Panc1 (cell line): ENCODE measurements around the gene UTS2R.

ENCODE experiments used
- POLR2AphosphoS5 ChIP-seq: IDR thresholded peaks from 2 replicates; pipeline ENCODE4 v1.6.1; 2012; ENCODE audit warnings: mild to moderate bottlenecking, low read depth, low read length, moderate library complexity
- SIN3A ChIP-seq: IDR thresholded peaks from 2 replicates; pipeline ENCODE4 v1.6.1; 2012; ENCODE audit warnings: low read depth, mild to moderate bottlenecking, low read length, moderate library complexity, borderline replicate concordance; ENCODE audit not compliant: insufficient read depth
- TCF7L2 ChIP-seq: IDR thresholded peaks from 2 replicates; pipeline ENCODE4 v1.6.1; 2011; ENCODE audit warnings: mild to moderate bottlenecking, low read depth, low read length, inconsistent platforms
- TF ChIP-seq, protein P1 (sequence below), 2 experiments: IDR thresholded peaks; 2 replicates each; pipeline ENCODE4 v1.6.1; 2011 to 2012; ENCODE audit warnings: low read depth in 2 of 2, control low read depth in 1 of 2, low read length in 1 of 2, mild to moderate bottlenecking in 1 of 2, moderate library complexity in 1 of 2; ENCODE audit not compliant: insufficient read depth in 1 of 2
- TF ChIP-seq, protein P2 (sequence below): fragments of 450-650 bp; IDR thresholded peaks from 2 replicates; pipeline ENCODE4 v1.5.1; 2017; ENCODE audit warnings: mild to moderate bottlenecking

DNA sequence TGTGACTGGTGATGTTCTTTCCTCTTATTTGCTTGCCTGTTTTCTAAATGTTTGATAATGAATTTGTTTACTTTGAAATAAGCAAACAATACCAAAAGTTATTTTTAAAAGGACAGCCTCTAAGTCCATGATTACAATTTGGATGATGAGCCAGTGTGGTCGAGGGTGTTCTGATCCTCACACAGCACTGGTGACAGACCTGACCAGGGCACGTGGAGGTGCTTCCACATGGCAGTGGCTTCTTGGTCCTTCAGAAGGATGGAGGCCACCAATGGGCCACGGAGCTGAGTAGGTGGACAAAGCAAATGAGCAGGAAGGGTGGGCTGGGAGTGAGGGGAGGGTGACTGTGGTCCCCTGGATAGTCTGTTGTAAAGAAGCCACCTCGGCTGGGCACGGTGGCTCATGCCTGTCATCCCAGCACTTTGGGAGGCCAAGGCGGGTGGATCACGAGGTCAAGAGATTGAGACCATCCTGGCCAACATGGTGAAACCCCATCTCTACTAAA lies 16.7 kb upstream of the UTS2R start:
- TF ChIP-seq, protein P1, sequence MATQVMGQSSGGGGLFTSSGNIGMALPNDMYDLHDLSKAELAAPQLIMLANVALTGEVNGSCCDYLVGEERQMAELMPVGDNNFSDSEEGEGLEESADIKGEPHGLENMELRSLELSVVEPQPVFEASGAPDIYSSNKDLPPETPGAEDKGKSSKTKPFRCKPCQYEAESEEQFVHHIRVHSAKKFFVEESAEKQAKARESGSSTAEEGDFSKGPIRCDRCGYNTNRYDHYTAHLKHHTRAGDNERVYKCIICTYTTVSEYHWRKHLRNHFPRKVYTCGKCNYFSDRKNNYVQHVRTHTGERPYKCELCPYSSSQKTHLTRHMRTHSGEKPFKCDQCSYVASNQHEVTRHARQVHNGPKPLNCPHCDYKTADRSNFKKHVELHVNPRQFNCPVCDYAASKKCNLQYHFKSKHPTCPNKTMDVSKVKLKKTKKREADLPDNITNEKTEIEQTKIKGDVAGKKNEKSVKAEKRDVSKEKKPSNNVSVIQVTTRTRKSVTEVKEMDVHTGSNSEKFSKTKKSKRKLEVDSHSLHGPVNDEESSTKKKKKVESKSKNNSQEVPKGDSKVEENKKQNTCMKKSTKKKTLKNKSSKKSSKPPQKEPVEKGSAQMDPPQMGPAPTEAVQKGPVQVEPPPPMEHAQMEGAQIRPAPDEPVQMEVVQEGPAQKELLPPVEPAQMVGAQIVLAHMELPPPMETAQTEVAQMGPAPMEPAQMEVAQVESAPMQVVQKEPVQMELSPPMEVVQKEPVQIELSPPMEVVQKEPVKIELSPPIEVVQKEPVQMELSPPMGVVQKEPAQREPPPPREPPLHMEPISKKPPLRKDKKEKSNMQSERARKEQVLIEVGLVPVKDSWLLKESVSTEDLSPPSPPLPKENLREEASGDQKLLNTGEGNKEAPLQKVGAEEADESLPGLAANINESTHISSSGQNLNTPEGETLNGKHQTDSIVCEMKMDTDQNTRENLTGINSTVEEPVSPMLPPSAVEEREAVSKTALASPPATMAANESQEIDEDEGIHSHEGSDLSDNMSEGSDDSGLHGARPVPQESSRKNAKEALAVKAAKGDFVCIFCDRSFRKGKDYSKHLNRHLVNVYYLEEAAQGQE (IDR thresholded peaks at IDR 0.05; ENCODE audit: insufficient read depth in 1 of 2, low read depth in 2 of 2, low read length in 1 of 2), result no peak
- TF ChIP-seq, protein P2, sequence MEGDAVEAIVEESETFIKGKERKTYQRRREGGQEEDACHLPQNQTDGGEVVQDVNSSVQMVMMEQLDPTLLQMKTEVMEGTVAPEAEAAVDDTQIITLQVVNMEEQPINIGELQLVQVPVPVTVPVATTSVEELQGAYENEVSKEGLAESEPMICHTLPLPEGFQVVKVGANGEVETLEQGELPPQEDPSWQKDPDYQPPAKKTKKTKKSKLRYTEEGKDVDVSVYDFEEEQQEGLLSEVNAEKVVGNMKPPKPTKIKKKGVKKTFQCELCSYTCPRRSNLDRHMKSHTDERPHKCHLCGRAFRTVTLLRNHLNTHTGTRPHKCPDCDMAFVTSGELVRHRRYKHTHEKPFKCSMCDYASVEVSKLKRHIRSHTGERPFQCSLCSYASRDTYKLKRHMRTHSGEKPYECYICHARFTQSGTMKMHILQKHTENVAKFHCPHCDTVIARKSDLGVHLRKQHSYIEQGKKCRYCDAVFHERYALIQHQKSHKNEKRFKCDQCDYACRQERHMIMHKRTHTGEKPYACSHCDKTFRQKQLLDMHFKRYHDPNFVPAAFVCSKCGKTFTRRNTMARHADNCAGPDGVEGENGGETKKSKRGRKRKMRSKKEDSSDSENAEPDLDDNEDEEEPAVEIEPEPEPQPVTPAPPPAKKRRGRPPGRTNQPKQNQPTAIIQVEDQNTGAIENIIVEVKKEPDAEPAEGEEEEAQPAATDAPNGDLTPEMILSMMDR, result no peak
- no peak for TF ChIP-seq POLR2AphosphoS5
- TF ChIP-seq TCF7L2, result no peak
- no peak for TF ChIP-seq SIN3A
